ENCODE data around the gene LRG1. TPM values are rescaled to one million over a fixed set of nuclear protein-coding genes. Genes with fewer than 3 reads are reported as not detected.

The LRG1 gene
- total RNA-seq, 1 donor from 2014 or later = 1.2 TPM

DNA sequence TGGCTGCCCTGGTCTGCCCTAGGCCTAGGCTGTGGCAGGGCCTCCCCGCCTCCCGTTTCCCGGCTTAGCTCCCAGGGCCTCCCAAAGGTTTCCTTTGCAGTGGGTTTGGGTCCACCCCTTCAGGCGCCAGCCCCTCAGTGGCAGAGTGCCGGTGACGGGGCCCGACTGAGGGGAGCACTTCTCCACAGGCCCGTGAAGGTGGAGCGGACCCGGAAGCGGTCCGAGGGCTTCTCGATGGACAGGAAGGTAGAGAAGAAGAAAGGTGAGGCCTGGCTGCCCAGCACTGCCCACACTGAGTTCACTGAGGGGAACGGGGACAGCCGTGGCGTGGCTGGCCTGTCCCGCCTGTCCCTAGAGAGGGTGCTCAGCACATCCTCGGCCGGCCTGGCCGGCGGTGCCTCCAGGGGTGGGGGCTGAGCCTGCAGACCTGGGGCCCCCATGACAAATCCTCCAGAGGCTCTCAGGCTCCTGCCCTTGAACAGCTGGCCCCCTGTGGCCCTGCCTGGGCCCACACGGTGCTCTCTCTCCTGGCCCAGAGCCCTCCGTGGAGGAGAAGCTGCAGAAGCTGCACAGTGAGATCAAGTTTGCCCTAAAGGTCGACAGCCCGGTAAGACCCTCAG, 42.0 kb downstream of the LRG1 start:
- Mint-ChIP-seq H3K27ac (no peak overlapping the region), H3K27me3 (no peaks in the 10 kb centered on the region), H3K4me1 (ENCODE audit: unreplicated experiment) (no peaks in the 10 kb centered on the region), H3K4me3 (no peak overlapping the region), H3K36me3 (no peaks in the 10 kb centered on the region), H3K9me3 (no peaks in the 10 kb centered on the region)
- TF ChIP-seq, protein P1, sequence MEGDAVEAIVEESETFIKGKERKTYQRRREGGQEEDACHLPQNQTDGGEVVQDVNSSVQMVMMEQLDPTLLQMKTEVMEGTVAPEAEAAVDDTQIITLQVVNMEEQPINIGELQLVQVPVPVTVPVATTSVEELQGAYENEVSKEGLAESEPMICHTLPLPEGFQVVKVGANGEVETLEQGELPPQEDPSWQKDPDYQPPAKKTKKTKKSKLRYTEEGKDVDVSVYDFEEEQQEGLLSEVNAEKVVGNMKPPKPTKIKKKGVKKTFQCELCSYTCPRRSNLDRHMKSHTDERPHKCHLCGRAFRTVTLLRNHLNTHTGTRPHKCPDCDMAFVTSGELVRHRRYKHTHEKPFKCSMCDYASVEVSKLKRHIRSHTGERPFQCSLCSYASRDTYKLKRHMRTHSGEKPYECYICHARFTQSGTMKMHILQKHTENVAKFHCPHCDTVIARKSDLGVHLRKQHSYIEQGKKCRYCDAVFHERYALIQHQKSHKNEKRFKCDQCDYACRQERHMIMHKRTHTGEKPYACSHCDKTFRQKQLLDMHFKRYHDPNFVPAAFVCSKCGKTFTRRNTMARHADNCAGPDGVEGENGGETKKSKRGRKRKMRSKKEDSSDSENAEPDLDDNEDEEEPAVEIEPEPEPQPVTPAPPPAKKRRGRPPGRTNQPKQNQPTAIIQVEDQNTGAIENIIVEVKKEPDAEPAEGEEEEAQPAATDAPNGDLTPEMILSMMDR (conservative IDR thresholded peaks at IDR 0.05) = no peak
- DNase-seq (ENCODE audit: extremely low spot score, unreplicated experiment) = no peak

DNA sequence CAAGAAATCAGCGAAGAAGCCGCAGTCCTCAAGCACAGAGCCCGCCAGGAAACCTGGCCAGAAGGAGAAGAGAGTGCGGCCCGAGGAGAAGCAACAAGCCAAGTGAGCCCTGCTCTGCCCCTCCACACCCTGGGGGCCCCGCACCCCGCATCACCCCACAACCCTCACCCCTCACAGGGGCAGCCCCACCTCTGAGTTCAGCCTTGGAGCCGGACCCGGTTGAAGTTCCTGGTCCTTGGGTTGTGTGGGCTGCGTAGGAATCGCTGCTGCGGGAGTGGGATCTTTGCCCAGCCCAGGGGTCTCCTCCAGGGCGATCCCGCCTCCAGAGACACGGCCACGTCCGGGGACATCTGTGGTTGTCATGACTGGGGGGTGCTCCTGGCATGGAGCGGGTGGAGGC, 43.5 kb downstream of the LRG1 start:
- Mint-ChIP-seq H3K36me3 (no peaks in the 10 kb centered on the region), H3K9me3 (no peaks in the 10 kb centered on the region), H3K4me3 (no peak overlapping the region), H3K4me1 (ENCODE audit: unreplicated experiment) (no peaks in the 10 kb centered on the region), H3K27ac (no peak overlapping the region), H3K27me3 (no peaks in the 10 kb centered on the region)
- no peak for DNase-seq (ENCODE audit: extremely low spot score, unreplicated experiment)
- TF ChIP-seq, protein P1 (conservative IDR thresholded peaks at IDR 0.05) = no peak

DNA sequence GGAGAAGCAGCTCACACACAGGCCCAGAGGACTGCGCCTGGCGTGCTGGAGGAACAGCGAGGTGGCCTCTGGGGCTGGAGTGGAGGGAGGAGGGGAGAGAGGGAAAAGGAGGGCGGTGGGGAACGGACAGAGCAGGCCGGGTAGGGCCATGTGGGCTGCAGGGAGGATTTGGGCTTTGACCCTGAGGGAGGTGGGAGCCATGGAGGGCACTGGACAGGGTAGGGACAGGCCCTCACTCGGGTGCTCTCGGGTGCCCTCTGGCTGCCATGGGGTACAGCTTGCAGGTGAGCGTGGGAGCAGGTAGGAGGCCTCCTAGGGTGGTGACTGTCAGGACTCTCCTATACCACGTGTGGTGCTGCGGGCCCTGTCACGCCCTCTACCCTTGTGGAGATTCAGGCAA, 44.4 kb downstream of the LRG1 start:
- Mint-ChIP-seq H3K27ac (no peak overlapping the region), H3K36me3 (no peaks in the 10 kb centered on the region), H3K4me3 (no peak overlapping the region), H3K27me3 (no peaks in the 10 kb centered on the region), H3K4me1 (ENCODE audit: unreplicated experiment) (no peaks in the 10 kb centered on the region), H3K9me3 (no peaks in the 10 kb centered on the region)
- DNase-seq (ENCODE audit: extremely low spot score, unreplicated experiment) = no peak
- TF ChIP-seq, protein P1 (conservative IDR thresholded peaks at IDR 0.05) = no peak

DNA sequence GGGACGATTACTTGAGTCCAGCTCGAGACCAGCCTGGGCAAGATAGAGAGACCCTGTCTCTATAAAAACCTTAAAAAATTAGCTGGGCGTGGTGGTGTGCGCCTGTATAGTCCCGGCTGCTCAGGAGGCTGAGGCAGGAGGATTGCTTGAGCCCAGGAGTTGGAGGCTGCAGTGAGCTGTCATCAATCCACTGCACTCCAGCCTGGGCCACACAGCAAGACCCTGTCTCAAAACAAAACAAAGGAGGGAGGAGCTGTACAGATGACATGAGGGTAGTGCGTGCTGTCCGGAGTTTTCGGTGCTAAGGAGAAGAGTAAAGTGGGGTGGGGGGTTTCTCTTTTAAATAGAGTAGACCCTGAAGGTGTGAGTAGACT, 45.2 kb downstream of the LRG1 start:
- no peak overlapping the region for H3K4me3 Mint-ChIP-seq
- no peaks in the 10 kb centered on the region for H3K9me3 Mint-ChIP-seq
- H3K36me3 Mint-ChIP-seq = no peaks in the 10 kb centered on the region
- H3K27ac Mint-ChIP-seq = no peak overlapping the region
- H3K27me3 Mint-ChIP-seq = no peaks in the 10 kb centered on the region
- TF ChIP-seq, protein P1 (conservative IDR thresholded peaks at IDR 0.05) = no peak
- DNase-seq (ENCODE audit: extremely low spot score, unreplicated experiment) = no peak
- H3K4me1 Mint-ChIP-seq (ENCODE audit: unreplicated experiment) = no peaks in the 10 kb centered on the region

DNA sequence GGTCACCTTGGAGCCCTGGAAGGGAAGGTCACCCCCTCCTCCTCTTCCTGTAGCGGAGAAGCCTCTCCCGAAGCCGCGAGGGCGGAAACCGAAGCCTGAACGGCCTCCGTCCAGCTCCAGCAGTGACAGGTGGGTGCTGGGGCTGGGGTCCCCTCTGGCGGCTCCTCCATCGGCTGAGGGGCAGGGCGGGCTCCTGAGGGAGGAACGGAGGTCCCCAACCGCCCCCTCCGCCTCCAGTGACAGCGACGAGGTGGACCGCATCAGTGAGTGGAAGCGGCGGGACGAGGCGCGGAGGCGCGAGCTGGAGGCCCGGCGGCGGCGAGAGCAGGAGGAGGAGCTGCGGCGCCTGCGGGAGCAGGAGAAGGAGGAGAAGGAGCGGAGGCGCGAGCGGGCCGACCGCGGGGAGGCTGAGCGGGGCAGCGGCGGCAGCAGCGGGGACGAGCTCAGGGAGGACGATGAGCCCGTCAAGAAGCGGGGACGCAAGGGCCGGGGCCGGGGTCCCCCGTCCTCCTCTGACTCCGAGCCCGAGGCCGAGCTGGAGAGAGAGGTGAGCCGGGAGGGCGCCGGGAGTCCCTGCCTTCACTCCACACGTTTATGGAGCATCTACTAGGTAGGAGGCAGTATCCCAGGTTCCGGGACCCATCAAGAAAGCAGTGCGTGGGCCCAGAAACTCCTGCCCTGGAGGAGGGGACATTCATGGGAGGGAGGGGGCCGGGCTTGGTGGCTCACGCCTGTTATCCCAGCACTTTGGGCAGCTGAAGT, 45.7 kb downstream of the LRG1 start:
- Mint-ChIP-seq H3K4me1 (ENCODE audit: unreplicated experiment) (no peaks in the 10 kb centered on the region), H3K27me3 (no peaks in the 10 kb centered on the region), H3K4me3 (no peak overlapping the region), H3K27ac (no peak overlapping the region), H3K9me3 (no peaks in the 10 kb centered on the region), H3K36me3 (no peaks in the 10 kb centered on the region)
- TF ChIP-seq, protein P1 (conservative IDR thresholded peaks at IDR 0.05) = no peak
- DNase-seq (ENCODE audit: extremely low spot score, unreplicated experiment) = no peak

Data from type B pancreatic cell (in vitro differentiated cells).